ENCODE results near the gene CACNA1A. TPM values are rescaled to one million over a fixed set of nuclear protein-coding genes. Genes with fewer than 3 reads are reported as not detected.
"Not testable (repeated sequence)": the region's sequence is repeated elsewhere in the genome, so short reads cannot be mapped to it uniquely, and the experiment has no call there.

The CACNA1A gene
- total and polyA plus RNA-seq, 2 experiments from 2014 or later: 3.0 to 8.5 TPM

DNA sequence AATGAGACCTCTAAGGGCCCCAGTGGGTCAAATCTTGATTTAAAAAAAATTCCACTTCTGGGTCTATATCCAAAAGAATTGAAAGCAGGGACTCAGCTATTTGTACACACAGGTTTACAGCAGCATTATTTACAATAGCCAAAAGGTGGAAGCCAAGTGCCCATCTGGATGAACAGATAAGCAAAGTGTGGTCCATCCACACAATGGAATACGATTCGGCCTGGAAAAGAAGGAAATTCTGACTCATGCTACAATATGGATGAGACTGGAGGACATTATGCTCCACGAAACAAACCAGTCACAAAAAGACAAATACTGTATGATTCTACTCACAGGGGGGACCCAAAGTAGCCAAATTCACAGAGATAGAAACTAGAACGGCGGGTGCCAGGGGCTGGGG, 76.7 kb downstream of the CACNA1A start:
- in situ Hi-C loops (cut with MboI): no loop called here
- H2AFZ ChIP-seq: no peak overlapping the region
- peak; percentile 28 for DNase-seq
- no peaks in the 10 kb centered on the region for H3K79me2 ChIP-seq (ENCODE audit: insufficient read depth)
- H3K27me3 ChIP-seq (replicated peaks; ENCODE audit: insufficient read depth): no peaks in the 10 kb centered on the region
- no peak overlapping the region for H3K27ac ChIP-seq
- no peaks in the 10 kb centered on the region for H3K9me3 ChIP-seq (ENCODE audit: low read depth)
- H3K4me3 ChIP-seq: no peak overlapping the region
- no peaks in the 10 kb centered on the region for H3K9me2 ChIP-seq (ENCODE audit: insufficient read depth)
- H3K9ac ChIP-seq: no peak overlapping the region
- H3F3A ChIP-seq (ENCODE audit: insufficient read depth): no peaks in the 10 kb centered on the region
- H3K4me1 ChIP-seq (ENCODE audit: insufficient read depth): no peaks in the 10 kb centered on the region
- no peaks in the 10 kb centered on the region for H3K36me3 ChIP-seq (ENCODE audit: low read depth)
- no peak for TF ChIP-seq EZH2 (IDR thresholded peaks at IDR 0.05; ENCODE audit: insufficient read depth, poor library complexity, severe bottlenecking)
- TF ChIP-seq EZH2phosphoT487 (IDR thresholded peaks at IDR 0.05; ENCODE audit: insufficient read depth, low read depth): no peak
- no peaks in the 10 kb centered on the region for H4K20me1 ChIP-seq (ENCODE audit: insufficient read depth)
- no peak overlapping the region for H3K4me2 ChIP-seq (ENCODE audit: unreplicated experiment)
- 48 to 51% methylated on average over 5 of the region's 5 CpGs for WGBS, 2 experiments (ENCODE audit: low coverage in 1 of 2, low lambda C conversion rate in 2 of 2, missing lambda C conversion rate in 2 of 2)

DNA sequence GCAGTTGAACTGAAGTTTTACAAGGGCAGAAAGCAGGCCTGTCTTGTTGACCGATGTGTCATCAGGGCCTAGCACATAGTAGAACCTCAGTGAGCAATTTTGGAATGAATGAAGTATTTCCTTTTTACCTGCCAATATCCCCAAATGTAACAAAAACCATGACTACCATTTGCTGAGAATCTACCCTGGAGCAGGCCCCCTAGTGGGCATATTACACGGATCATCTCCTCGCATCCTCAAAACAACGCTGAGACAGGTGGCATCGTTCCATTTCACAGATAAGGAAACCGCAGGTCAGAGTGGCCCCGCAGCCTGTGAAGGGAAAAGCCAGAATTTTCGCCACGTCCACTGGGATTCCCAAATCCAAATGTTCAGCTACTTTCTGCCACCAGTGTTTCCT, 77.9 kb downstream of the CACNA1A start:
- in situ Hi-C loops (cut with MboI): no loop called here
- H3K4me2 ChIP-seq (ENCODE audit: unreplicated experiment): no peak overlapping the region
- H3K27me3 ChIP-seq (replicated peaks; ENCODE audit: insufficient read depth): no peaks in the 10 kb centered on the region
- no peaks in the 10 kb centered on the region for H3K4me1 ChIP-seq (ENCODE audit: insufficient read depth)
- no peaks in the 10 kb centered on the region for H3F3A ChIP-seq (ENCODE audit: insufficient read depth)
- no peak overlapping the region for H3K27ac ChIP-seq
- H2AFZ ChIP-seq: no peak overlapping the region
- no peak overlapping the region for H3K4me3 ChIP-seq
- H3K36me3 ChIP-seq (ENCODE audit: low read depth): no peaks in the 10 kb centered on the region
- H3K9me2 ChIP-seq (ENCODE audit: insufficient read depth): no peaks in the 10 kb centered on the region
- no peak for TF ChIP-seq EZH2phosphoT487 (IDR thresholded peaks at IDR 0.05; ENCODE audit: insufficient read depth, low read depth)
- no peak for TF ChIP-seq EZH2 (IDR thresholded peaks at IDR 0.05; ENCODE audit: insufficient read depth, poor library complexity, severe bottlenecking)
- no peaks in the 10 kb centered on the region for H4K20me1 ChIP-seq (ENCODE audit: insufficient read depth)
- H3K9me3 ChIP-seq (ENCODE audit: low read depth): no peaks in the 10 kb centered on the region
- DNase-seq: peak; percentile 46
- WGBS, 2 experiments (ENCODE audit: low coverage in 1 of 2, low lambda C conversion rate in 2 of 2, missing lambda C conversion rate in 2 of 2): 47 to 52% methylated on average over 9 of the region's 9 CpGs
- no peaks in the 10 kb centered on the region for H3K79me2 ChIP-seq (ENCODE audit: insufficient read depth)
- H3K9ac ChIP-seq: no peak overlapping the region

DNA sequence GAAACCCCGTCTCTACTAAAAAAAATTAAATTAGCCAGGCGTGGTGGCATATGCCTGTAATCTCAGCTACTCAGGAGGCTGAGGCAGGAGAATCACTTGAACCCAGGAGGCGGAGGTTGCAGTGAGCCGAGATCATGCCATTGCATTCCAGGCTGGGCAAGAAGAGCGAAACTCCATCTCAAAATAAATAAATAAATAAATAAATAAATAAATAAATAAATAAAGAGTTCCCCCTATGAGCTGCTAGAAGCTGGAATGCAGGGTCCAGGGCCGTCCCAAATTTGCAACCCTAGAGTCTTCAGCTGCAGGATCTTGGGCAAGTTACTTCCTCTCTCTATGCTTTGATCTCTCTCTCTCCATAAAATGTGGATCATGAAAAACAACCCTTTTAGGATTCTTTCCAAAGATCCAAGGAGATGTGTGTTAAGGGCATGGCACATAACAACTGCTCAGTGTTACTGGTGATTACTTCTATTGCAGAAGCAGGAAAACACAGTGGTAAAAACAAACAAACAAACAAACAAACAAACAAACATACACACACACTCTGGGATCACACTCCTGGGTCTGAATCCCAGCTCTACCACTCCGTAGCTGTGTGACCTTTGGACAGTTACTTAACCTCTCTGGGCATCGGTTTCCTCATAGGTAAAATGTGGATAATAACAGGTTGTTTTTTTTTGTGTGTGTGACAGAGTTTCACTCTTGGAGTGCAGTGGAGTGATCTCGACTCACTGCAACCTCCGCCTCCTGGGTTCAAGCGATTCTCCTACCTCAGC, 78.8 kb downstream of the CACNA1A start:
- in situ Hi-C loops (cut with MboI): no loop called here
- no peaks in the 10 kb centered on the region for H4K20me1 ChIP-seq (ENCODE audit: insufficient read depth)
- H3K4me3 ChIP-seq: no peak overlapping the region
- H3K27ac ChIP-seq: no peak overlapping the region
- WGBS, 2 experiments (ENCODE audit: low coverage in 1 of 2, low lambda C conversion rate in 2 of 2, missing lambda C conversion rate in 2 of 2): 74 to 77% methylated on average over 11 of the region's 11 CpGs
- H3K79me2 ChIP-seq (ENCODE audit: insufficient read depth): no peaks in the 10 kb centered on the region
- H3K36me3 ChIP-seq (ENCODE audit: low read depth): no peaks in the 10 kb centered on the region
- TF ChIP-seq EZH2phosphoT487 (IDR thresholded peaks at IDR 0.05; ENCODE audit: insufficient read depth, low read depth) (no peak), EZH2 (IDR thresholded peaks at IDR 0.05; ENCODE audit: insufficient read depth, poor library complexity, severe bottlenecking) (no peak)
- no peak for DNase-seq
- H3K4me2 ChIP-seq (ENCODE audit: unreplicated experiment): no peak overlapping the region
- no peaks in the 10 kb centered on the region for H3K27me3 ChIP-seq (replicated peaks; ENCODE audit: insufficient read depth)
- H3K9ac ChIP-seq: no peak overlapping the region
- no peaks in the 10 kb centered on the region for H3K9me2 ChIP-seq (ENCODE audit: insufficient read depth)
- no peaks in the 10 kb centered on the region for H3K9me3 ChIP-seq (ENCODE audit: low read depth)
- H2AFZ ChIP-seq: no peak overlapping the region
- H3F3A ChIP-seq (ENCODE audit: insufficient read depth): no peaks in the 10 kb centered on the region
- no peaks in the 10 kb centered on the region for H3K4me1 ChIP-seq (ENCODE audit: insufficient read depth)

DNA sequence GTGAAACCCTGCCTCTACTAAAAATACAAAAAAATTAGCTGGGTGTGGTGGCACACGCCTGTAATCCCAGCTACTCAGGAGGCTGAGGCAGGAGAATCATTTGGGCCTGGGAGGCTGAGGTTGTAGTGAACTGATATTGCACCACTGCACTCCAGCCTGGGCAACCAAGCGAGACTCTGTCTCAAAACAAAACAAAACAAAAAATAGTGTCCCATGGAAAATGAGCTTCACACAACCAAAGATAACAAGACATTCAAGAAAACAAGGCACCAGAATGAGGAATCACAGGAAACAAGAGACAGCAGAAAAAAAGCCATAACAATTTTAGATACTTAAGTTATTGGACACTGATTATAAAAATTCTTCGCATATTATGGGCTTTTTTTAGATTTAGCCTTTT, 80.4 kb downstream of the CACNA1A start:
- H3K4me1 ChIP-seq (ENCODE audit: insufficient read depth); H3K27ac ChIP-seq; DNase-seq; H3K27me3 ChIP-seq (replicated peaks; ENCODE audit: insufficient read depth); H3K9me3 ChIP-seq (ENCODE audit: low read depth); in situ Hi-C loops (cut with MboI); H4K20me1 ChIP-seq (ENCODE audit: insufficient read depth); H3K79me2 ChIP-seq (ENCODE audit: insufficient read depth); H3K9me2 ChIP-seq (ENCODE audit: insufficient read depth); H3K36me3 ChIP-seq (ENCODE audit: low read depth); H3K4me3 ChIP-seq; H2AFZ ChIP-seq; H3F3A ChIP-seq (ENCODE audit: insufficient read depth); H3K4me2 ChIP-seq (ENCODE audit: unreplicated experiment); H3K9ac ChIP-seq: not testable (repeated sequence)
- 62 to 79% methylated on average over 3 of the region's 3 CpGs for WGBS, 2 experiments (ENCODE audit: low coverage in 1 of 2, low lambda C conversion rate in 2 of 2, missing lambda C conversion rate in 2 of 2)

DNA sequence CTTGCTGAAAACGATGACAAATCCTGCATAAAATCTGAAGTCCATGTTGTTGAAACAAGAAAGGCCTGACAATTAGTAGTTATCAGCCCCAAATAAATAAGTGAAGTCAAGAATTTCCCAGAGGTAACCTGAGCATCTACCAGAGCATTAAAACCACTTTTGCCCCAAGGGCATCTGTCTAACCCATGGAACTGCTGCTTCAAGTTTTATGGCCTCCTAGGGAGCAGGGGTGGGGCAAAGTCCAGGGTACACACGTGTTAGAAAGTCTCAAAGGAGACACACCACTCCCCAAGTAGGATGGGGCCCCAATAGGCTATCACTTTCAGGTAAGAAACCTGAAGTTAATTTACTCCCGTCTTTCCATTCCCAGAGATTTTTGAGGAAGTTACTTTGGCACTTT, 81.1 kb downstream of the CACNA1A start:
- in situ Hi-C loops (cut with MboI): no loop called here
- Histone ChIP-seq H3K4me2 (ENCODE audit: unreplicated experiment) (no peak overlapping the region), H2AFZ (no peak overlapping the region), H3K9me2 (ENCODE audit: insufficient read depth) (no peaks in the 10 kb centered on the region), H3K4me3 (no peak overlapping the region), H4K20me1 (ENCODE audit: insufficient read depth) (no peaks in the 10 kb centered on the region), H3K27ac (no peak overlapping the region), H3K9me3 (ENCODE audit: low read depth) (no peaks in the 10 kb centered on the region), H3K4me1 (ENCODE audit: insufficient read depth) (no peaks in the 10 kb centered on the region), H3K36me3 (ENCODE audit: low read depth) (no peaks in the 10 kb centered on the region), H3K27me3 (replicated peaks; ENCODE audit: insufficient read depth) (no peaks in the 10 kb centered on the region), H3K9ac (no peak overlapping the region), H3K79me2 (ENCODE audit: insufficient read depth) (no peaks in the 10 kb centered on the region), H3F3A (ENCODE audit: insufficient read depth) (no peaks in the 10 kb centered on the region)
- DNase-seq: no peak
- 50 to 57% methylated on average over 3 of the region's 3 CpGs for WGBS, 2 experiments (ENCODE audit: low coverage in 1 of 2, low lambda C conversion rate in 2 of 2, missing lambda C conversion rate in 2 of 2)
- TF ChIP-seq EZH2 (IDR thresholded peaks at IDR 0.05; ENCODE audit: insufficient read depth, poor library complexity, severe bottlenecking) (no peak), EZH2phosphoT487 (IDR thresholded peaks at IDR 0.05; ENCODE audit: insufficient read depth, low read depth) (no peak)

Measured in GM23248 (cell line).